ENCODE results near the gene TH.

DNA sequence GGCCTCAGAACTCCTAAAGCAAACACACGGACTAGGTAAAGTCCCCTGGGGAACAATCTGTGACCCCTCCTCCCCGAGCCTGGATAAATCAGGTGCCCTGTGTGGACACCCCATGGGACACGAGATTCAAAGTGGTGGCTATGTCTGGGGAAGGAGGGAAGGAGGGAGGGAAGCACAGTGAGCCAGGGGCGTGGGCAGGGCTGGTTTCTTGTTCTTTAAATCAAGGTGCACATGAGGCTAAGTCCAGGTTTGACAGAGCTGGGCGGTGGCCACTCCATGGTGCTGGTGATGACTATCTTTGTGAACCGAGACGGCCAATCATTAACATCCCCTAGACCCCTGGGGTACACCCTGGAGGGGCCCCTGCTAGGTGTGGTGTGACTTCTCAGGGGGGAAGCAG, 20.3 kb upstream of the TH start:
- TF ChIP-seq, protein P1, sequence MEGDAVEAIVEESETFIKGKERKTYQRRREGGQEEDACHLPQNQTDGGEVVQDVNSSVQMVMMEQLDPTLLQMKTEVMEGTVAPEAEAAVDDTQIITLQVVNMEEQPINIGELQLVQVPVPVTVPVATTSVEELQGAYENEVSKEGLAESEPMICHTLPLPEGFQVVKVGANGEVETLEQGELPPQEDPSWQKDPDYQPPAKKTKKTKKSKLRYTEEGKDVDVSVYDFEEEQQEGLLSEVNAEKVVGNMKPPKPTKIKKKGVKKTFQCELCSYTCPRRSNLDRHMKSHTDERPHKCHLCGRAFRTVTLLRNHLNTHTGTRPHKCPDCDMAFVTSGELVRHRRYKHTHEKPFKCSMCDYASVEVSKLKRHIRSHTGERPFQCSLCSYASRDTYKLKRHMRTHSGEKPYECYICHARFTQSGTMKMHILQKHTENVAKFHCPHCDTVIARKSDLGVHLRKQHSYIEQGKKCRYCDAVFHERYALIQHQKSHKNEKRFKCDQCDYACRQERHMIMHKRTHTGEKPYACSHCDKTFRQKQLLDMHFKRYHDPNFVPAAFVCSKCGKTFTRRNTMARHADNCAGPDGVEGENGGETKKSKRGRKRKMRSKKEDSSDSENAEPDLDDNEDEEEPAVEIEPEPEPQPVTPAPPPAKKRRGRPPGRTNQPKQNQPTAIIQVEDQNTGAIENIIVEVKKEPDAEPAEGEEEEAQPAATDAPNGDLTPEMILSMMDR (conservative IDR thresholded peaks at IDR 0.05; ENCODE audit: low read length), result no peak
- TF ChIP-seq EZH2phosphoT487 (IDR thresholded peaks at IDR 0.05; ENCODE audit: borderline replicate concordance, low read depth, low read length), result no peak

Measured in OCI-LY7 (cell line).